GM19395 (cell line): ENCODE data around the gene DNPH1.

Source experiments
- ATAC-seq: cut with Tn5 transposase; IDR thresholded peaks from one replicate; pipeline ENCODE4 v1.9.1; 2021; ENCODE audit warnings: mild to moderate bottlenecking, moderate library complexity; ENCODE audit not compliant: unreplicated experiment

DNPH1 gene

DNA sequence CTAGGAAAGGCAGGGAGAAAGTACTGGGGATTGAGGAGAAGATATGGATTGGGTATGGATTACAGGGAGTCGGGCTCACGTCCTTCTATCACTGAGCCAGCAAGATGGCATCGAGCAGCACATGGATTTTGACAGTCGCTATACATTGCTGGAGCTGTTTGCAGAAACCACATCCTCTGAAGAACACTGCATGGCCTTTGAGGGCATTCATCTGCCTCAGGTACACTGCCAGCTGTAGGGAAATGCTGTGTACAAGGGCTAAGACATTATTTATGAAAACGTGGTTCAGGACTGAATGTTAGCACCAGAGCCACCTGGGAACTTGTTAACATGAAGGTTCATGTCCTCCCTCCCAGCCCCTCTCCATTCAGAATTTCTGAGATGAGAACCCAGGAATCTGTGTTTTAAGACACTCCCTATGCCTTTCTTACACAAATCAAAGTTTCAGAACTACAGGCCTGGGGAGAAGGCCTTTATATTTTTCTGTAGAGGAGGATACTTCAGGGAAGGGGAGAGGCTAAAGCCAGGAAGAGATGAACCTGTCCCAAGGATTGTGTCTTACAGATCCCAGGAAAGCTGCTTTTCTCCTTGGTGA, 43.8 kb downstream of the DNPH1 start:
- ATAC-seq = no peak

GRCh38 chr6:43184268-43184985, 44.9 kb downstream of the DNPH1 start:
- no peak for ATAC-seq

DNA sequence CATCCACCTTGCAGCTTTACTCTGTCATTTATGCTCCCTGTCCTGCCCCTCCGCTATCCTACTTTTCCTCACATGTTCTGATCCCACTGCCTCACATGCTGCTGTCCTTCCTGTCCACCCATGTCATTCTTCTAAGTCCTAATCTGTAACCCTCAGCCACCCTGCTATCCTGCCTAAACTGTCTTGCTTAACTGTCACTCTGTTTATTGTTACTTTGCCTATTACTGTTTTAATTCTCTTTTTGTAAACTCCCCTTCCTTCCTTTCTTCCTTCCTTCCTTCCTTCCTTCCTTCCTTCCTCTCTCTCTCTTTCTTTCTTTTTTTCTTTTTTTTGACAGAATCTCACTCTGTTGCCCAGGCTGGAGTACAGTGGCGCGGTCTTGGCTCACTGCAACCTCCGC, 45.8 kb downstream of the DNPH1 start:
- no peak for ATAC-seq

DNA sequence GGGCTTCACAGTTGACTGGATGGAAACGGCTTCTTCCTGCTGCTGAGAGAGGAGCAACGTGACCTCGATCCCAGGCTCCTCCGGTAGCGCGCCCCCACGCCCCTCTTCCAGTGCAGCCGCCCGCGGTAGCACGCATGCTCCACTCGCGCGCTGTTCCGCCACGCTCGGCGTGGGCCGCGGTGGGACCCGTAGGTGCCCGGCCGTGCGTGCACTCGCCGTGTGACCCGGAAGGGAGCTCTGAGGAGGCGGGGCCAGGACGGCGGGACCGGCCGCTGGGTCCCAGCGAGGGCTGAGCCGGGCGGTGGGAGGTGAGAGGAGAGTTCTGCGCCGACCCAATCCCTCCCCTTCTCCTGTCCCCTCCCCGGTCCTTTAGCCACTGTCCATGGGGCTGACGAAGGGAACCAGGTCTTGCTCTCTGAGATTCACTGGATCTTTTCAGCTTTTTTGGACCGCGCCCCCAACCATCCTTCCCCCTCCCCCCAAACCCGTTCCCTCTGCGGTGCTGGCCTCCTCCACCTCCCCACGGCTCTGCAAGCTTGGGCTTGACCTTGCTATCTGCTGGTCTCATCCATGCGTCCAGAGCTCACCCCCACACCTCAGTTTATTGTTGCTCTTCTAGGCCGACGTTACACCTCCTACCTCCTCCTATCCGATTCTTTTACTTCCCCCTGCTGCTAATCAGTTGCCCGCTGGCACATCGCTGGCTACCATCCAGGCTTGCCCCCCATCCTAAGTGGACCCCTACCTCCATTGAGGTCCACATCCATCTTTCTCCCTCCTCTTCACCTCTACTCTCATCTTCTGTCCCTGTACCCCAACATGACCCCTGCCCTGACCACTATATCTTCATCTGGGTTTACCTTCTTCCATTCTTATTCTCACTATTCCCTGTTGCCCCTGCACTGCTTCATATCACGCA, 47.1 kb downstream of the DNPH1 start, which contains the start of gene CUL9:
Gene CUL9, plus strand, starts transcription at position 255 of the 919 bp plus-strand sequence. CDS start 2,115 bp downstream, outside the sequence.
- peak; percentile 91 for ATAC-seq

DNA sequence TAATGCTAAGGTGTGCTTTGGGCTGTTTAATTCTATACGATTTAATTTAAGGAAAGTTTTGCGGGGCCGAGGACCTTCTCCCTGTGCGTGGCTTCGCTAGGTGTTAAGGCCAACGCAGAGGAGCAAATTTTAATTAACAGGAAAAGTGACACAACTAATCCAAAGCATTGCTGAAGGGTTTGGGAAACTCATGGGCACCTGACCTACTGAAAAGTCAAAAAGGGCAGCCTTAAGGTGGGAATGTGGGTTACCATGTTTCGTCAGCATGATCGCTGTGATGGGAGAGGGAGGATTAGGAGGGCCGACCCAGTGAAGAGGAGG, 47.7 kb downstream of the DNPH1 start:
- no peak for ATAC-seq

DNA sequence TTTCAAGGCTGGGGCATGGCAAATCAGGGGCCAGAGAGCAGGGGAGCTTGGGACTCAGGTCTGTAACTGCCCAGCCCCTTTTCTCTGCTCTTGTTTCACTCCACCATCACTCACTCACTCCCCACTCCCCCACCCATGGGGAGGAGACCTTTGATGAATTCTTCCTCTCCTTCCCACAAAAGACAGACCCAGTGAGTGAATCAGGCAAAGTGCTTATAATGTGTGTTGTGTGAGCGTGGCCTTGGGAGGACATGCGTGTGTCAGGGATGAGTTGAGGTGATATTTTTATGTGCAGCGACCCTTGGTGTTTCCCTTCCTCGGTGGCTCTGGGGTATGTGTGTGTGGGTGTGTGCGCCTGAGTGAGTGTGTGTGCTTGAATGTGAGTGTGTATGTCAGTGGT, 48.3 kb downstream of the DNPH1 start:
- ATAC-seq = no peak

DNA sequence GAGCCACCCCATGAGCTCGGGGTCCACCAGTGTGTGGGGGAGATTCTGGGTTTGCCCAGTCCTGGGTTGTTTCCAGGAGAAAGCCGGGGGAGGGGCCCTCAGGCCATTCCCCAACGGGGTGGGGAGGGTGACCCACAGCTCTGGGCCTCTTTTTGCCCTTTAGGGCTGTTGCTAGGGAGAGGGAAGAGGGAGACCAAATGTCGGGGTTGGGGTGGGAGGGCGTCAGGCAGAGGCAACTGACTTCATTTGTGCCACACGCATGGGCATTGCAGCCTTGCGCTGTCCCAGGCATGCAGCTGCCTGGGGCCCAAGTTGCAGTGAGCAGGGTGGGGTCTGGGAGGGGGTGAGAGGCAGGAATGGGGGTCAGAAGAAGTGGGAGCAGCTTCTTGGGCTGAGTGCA, 49.2 kb downstream of the DNPH1 start:
- no peak for ATAC-seq

DNA sequence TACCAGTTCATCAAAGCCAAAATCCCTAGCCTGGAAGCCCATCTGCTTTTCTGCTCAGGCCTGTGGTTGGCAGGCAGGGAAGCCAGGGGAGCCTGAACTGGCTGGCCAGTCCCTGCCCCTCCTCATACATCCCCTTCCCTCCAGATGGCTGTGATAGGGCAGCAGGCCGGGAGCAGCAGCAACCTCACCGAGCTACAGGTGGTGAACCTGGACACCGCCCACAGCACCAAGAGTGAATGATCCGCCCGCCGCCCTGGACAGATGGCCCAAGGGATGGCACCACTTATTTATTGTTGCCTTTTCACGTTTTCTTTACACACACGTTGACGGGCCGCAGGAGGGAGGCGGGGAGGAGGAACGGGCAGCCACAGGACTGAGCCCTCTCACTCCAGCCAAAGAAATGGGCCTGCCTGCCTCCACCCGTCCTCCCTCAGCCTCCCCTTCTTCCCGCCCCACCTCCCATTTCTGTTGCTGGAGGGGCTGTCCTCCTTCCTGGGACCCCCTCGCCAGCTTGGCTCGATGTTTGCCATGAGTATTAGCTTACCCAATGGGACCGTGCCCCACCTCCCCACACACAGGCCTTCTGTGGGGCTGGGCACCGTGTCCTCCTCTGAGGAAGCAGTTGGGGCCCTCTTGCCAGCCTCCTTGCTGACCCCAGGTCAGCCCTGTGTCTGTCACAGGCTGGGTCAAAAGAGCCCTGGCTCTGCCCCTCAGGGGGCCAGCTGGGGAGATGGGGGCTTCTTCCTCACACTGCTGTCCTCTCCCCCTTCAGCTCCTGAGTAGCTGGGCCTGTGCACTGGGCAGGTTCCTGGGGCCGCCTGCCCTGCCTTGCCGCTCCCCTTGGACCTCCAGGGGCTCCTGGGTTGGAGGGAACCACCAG, 50.1 kb downstream of the DNPH1 start:
- ATAC-seq = no peak

DNA sequence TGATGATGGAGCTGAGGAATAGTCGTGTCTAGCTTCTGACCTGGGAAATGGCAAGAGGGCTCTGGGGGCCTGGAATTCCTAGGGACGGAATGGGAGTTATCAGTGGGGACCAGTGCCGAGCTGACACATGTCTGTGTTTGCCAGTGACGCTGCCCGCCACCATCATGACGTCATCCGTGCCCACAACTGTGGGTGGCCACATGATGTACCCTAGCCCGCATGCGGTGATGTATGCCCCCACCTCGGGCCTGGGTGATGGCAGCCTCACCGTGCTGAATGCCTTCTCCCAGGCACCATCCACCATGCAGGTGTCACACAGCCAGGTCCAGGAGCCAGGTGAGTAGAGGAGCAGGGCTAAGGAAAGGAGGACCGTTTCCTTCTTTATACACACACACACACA, 51.1 kb downstream of the DNPH1 start:
- ATAC-seq = no peak

- ATAC-seq = no peak
Observed at GRCh38 chr6:43176423-43176786, 52.9 kb downstream of the DNPH1 start.

GRCh38 chr6:43175676-43176422, 53.4 kb downstream of the DNPH1 start:
- no peak for ATAC-seq
